GM11168 (cell line): ENCODE data around the gene ZNF768.

Experiments used
- in situ Hi-C: fragments of 300-500 bp; cut with MboI; formaldehyde crosslinking; loops from one replicate; pipeline ENCODE4 v1.12.0; 2022; ENCODE audit warnings: low sequenced_read_pairs; ENCODE audit not compliant: unreplicated experiment

Gene ZNF768

GRCh38 chr16:30519120-30520049 lies 7.0 kb downstream of the ZNF768 start:
- in situ Hi-C loops, result no loop called here

- in situ Hi-C loops, result no loop called here
Measured at GRCh38 chr16:30518552-30518951, 7.8 kb downstream of the ZNF768 start.

DNA sequence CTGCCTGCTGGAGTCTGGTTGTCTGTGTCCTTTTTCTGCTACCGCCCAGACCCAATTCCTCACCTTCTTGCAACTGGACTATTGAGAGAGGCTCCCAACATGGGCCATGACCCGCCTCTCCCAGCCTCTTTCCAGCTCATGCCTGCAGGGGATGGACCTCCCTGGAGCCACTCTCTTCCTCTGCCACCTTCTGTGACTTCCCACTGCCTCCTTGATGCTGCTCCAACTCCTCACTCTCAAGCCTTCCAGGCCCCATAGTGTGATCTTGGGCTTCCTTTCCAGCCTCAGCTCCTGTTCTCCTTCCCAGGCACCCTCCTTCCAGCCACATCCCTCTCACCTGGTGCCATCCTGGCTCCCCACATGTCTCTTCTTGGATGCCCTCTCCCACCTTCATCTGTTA lies 11.1 kb downstream of the ZNF768 start:
- in situ Hi-C loops, result no loop called here

GRCh38 chr16:30511509-30511908 lies 14.9 kb downstream of the ZNF768 start:
- in situ Hi-C loops, result no loop called here

- in situ Hi-C loops, result no loop called here
Measured at GRCh38 chr16:30510376-30510938, 15.9 kb downstream of the ZNF768 start.

DNA sequence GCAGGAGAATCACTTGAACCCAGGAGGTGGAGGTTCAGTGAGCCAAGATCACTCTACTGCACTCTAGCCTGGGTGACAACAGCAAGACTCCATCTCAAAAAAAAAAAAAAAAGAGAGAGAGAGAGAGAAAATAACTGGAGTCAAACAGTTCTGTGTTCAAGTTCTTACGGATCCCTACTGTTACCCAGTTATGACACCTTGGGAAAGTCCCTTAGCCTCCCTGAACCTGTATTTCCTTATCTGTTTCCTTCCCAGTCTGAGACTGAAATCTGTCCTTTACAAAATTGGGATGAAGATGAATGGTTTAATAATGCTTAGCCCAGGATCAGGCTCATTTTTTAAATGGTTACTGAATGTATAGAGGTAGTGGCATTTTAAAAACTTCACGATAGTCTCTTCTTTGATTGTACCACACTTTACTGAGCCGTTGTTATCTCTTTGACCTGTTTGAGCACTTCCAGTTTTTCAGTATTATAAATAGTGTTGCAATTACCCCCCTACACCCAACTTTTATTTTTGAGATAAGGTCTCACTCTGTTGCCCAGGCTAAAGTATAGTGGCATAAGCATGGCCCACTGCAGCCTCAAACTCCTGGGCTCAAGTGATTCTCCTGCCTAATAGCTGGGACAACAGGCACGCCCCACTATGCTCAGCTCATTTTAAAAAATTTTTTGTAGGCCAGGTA lies 17.1 kb downstream of the ZNF768 start:
- in situ Hi-C loops, result no loop called here

DNA sequence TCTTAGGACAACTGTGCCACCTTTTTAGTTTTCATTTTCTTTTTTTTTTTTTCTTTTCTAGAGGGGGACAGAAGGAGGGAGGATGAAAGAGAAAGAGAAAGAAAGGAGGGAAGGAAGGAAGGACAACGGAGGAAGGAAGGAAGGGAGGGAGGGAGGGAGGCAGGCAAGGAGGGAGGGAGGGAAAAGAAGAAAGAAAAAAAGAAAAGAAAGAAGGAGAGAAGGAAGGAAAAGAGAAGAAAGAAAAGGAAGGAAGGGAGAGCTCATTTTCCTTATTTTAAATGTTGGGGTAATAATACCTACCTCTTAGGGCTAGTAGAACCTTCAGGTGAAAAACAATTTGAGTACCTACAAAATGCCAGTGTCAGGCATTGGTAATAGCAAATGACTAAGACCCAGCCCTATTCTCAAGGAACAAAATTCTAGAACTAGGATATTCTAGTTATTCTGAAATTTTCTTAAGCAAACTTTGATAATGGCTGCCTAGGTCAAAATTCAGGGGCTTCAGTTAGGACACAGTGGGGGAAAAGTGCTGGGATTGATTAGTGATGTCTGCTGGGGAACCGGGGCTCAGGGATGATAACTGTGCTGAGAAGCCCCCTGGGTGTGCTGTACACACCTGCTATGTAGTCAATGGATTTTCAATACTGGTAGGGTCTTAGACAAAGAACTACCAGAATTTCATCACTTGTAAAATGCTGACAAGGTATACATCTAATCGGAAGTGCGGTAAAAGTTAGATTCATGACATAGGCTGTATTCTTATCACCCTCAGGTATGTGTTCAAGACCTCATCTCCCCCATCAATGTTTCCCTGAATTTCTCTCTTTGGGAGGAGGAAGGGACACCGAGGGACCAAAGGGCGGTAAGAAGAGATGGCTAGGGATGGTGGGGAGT lies 22.7 kb downstream of the ZNF768 start:
- in situ Hi-C loops, result no loop called here

DNA sequence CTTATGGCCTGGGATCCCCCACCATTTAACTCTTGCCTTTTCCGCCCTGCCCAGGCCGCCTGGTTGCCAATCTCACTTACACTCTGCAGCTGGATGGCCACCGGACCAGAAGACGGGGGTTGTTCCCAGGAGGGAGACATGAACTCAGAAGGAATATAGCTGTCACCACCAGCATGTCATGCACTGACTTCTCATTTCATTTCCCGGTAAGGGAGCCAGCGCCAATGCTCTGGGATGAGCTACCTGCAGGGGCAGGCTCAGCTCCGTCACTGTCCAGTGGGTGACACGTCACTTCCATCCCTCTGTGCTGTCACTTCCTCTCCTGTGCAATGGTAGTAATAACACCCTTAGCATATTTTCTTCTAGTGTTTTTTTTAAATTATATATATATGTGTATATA lies 27.1 kb downstream of the ZNF768 start:
- in situ Hi-C loops, result no loop called here

- in situ Hi-C loops, result no loop called here
Measured at GRCh38 chr16:30494709-30495108, 31.7 kb downstream of the ZNF768 start.

DNA sequence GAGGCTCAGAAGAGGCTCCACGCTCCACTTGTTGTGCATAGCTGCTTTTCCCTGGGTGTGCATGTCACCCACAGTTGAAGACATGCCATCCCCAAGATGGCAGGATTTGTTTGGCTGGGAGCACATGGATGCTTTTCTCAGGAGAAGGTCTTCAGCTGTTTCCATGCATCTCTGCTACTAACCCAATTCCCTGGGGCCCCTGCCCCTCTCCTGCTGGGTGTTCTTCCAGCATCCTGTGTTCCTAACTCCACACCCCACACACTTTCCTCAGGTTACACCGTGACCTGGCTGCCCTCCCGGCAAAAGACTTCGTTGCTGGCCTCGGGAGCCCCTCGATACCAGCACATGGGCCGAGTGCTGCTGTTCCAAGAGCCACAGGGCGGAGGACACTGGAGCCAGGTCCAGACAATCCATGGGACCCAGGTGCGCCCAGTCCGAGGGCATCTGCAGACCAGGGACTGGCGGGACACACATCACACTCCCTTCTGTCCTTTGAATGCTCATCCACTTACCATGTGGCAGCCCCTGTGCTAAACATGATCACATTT lies 32.4 kb downstream of the ZNF768 start:
- in situ Hi-C loops, result no loop called here

- in situ Hi-C loops, result no loop called here
Measured at GRCh38 chr16:30491744-30492308, 34.5 kb downstream of the ZNF768 start.

DNA sequence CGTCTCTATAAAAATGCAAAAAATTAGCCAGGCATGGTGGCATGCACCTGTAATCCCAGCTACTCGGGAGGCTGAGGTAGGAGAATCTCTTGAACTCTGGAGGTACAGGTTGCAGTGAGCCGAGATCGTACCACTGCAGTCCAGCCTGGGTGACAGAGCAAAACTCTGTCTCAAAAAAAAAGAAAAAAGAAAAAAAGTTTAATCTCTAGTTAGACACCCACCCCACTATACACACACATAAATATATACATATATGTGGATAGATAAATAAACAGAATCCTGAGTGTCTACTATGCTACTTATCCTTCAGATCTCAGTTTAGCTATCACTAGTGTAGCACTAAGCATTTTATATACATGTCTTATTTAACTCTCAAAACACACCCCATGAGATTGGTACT lies 35.1 kb downstream of the ZNF768 start:
- in situ Hi-C loops, result no loop called here

GRCh38 chr16:30490210-30490609 lies 36.2 kb downstream of the ZNF768 start:
- in situ Hi-C loops, result no loop called here

GRCh38 chr16:30488764-30489605 lies 37.4 kb downstream of the ZNF768 start:
- in situ Hi-C loops, result no loop called here

GRCh38 chr16:30485818-30486436 lies 40.4 kb downstream of the ZNF768 start:
- in situ Hi-C loops, result no loop called here

DNA sequence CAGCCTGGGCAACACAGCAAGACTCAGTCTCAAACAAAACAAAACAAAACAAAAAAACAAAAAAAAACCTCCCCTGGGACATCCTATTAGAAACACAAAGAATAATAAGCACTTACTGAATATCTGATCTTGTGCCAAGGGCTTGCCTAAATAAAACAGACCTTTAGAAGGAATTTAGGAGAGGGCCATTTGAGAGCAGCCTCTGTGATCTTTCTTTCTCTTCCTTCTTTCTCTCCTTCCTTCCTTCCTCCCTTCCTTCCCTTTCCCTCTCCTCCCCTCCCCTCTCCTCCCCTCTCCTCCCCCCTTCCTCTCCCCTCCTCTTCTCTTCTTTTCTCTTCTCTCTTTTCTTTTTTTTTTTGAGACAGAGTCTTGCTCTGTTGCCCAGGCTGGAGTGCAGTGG lies 41.5 kb downstream of the ZNF768 start:
- in situ Hi-C loops, result no loop called here

- in situ Hi-C loops, result no loop called here
Measured at GRCh38 chr16:30482366-30482765, 44.0 kb downstream of the ZNF768 start.

- in situ Hi-C loops, result no loop called here
Measured at GRCh38 chr16:30481381-30481780, 45.0 kb downstream of the ZNF768 start.
